ENCODE measurements around the gene ASIC3. TPM values are rescaled to one million over a fixed set of nuclear protein-coding genes. Genes with fewer than 3 reads are reported as not detected.

The ASIC3 gene
- total and polyA plus RNA-seq, 2 experiments from 2014 or later = 0.26 to 1.1 TPM

DNA sequence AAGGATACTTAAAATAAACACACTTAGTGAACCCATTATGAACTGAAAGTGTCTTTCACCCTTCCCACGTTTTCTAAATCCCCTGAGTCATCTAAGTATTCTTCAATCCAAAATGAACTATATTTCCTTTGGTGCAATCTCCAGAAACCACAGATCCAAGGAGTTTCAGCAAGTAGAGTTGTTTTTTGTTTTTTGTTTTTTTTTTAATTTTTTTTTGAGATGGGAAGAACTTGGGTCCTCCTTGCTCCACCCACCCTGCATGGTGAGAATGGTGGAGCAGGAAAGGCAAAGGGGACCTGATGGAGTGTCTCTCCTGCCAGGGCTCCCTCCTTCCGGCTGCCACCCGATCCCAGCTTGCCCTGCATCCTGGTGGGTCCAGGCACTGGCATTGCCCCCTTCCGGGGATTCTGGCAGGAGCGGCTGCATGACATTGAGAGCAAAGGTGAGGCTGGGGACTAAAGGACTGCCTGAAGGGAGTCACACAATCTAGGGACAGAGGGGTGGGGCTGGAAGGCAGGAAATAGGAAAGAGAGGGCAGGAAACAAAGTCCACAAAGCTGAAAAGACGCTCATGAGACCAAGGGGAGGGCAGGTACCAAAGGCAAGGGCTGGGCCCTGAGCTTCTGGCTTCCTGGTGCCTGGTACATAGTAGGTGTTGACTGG lies 36.2 kb upstream of the ASIC3 start:
- Histone ChIP-seq H3K9me2 (ENCODE audit: insufficient read depth) (no peaks in the 10 kb centered on the region), H3K4me1 (ENCODE audit: insufficient read depth) (no peaks in the 10 kb centered on the region), H3K79me2 (ENCODE audit: insufficient read depth) (no peaks in the 10 kb centered on the region), H3K9me3 (ENCODE audit: low read depth) (no peaks in the 10 kb centered on the region), H3K9ac (no peak overlapping the region), H4K20me1 (ENCODE audit: insufficient read depth) (no peaks in the 10 kb centered on the region), H3K36me3 (ENCODE audit: low read depth) (no peaks in the 10 kb centered on the region), H3F3A (ENCODE audit: insufficient read depth) (no peaks in the 10 kb centered on the region), H2AFZ (no peak overlapping the region), H3K27ac (no peak overlapping the region), H3K27me3 (replicated peaks; ENCODE audit: insufficient read depth) (no peaks in the 10 kb centered on the region), H3K4me2 (ENCODE audit: unreplicated experiment) (no peak overlapping the region), H3K4me3 (no peak overlapping the region)
- no peak for DNase-seq
- in situ Hi-C loops (cut with MboI) = no loop called here
- WGBS, 2 experiments (ENCODE audit: low coverage in 1 of 2, low lambda C conversion rate in 2 of 2, missing lambda C conversion rate in 2 of 2) = 67 to 69% methylated on average over 6 of the region's 6 CpGs
- no peak for TF ChIP-seq EZH2 (IDR thresholded peaks at IDR 0.05; ENCODE audit: insufficient read depth, poor library complexity, severe bottlenecking)
- no peak for TF ChIP-seq EZH2phosphoT487 (IDR thresholded peaks at IDR 0.05; ENCODE audit: insufficient read depth, low read depth)

- H2AFZ ChIP-seq = peak overlapping the region; percentile 91; the same call in 1 of the 2 replicates
- H3K9me2 ChIP-seq (ENCODE audit: insufficient read depth) = no peaks in the 10 kb centered on the region
- H3K4me3 ChIP-seq = 0 out of 2 replicates have a peak overlapping the region, but pooled peaks have one; percentile 61
- H4K20me1 ChIP-seq (ENCODE audit: insufficient read depth) = no peaks in the 10 kb centered on the region
- no peaks in the 10 kb centered on the region for H3K79me2 ChIP-seq (ENCODE audit: insufficient read depth)
- H3K27ac ChIP-seq = no peak overlapping the region
- TF ChIP-seq EZH2 (IDR thresholded peaks at IDR 0.05; ENCODE audit: insufficient read depth, poor library complexity, severe bottlenecking) (no peak), EZH2phosphoT487 (IDR thresholded peaks at IDR 0.05; ENCODE audit: insufficient read depth, low read depth) (no peak)
- peak; percentile 71 for DNase-seq
- H3K27me3 ChIP-seq (replicated peaks; ENCODE audit: insufficient read depth) = no peaks in the 10 kb centered on the region
- peak overlapping the region; percentile 75; the same call in 1 of the 2 replicates for H3K9ac ChIP-seq
- H3K9me3 ChIP-seq (ENCODE audit: low read depth) = no peaks in the 10 kb centered on the region
- H3K4me1 ChIP-seq (ENCODE audit: insufficient read depth) = no peaks in the 10 kb centered on the region
- H3K4me2 ChIP-seq (ENCODE audit: unreplicated experiment) = peak overlapping the region; percentile 32
- no peaks in the 10 kb centered on the region for H3K36me3 ChIP-seq (ENCODE audit: low read depth)
- WGBS, 2 experiments (ENCODE audit: low coverage in 1 of 2, low lambda C conversion rate in 2 of 2, missing lambda C conversion rate in 2 of 2) = 20 to 21% methylated on average over 23 of the region's 23 CpGs
- in situ Hi-C loops (cut with MboI) = no loop called here
- H3F3A ChIP-seq (ENCODE audit: insufficient read depth) = no peaks in the 10 kb centered on the region
Observed at GRCh38 chr7:151012911-151013347, 35.4 kb upstream of the ASIC3 start.

DNA sequence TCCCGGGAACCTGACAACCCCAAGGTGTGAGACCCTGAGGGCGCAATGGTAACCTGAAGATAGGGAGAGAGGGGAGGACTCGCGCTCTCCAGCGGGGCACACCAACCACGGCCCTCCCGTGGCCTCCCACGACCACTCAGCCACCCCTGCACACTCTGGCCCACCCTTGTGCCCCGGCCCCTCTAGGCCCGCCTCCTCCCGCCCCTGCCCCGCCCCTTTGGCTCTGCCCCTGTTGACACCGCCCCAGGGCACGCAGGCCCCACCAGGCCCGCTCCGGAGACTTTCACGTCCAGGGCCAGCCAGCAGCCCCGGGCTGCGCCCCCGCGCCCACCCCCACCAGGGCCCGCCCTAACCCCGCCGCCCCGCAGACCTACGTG lies 35.0 kb upstream of the ASIC3 start:
- DNase-seq = no peak
- H3K4me2 ChIP-seq (ENCODE audit: unreplicated experiment) = peak overlapping the region; percentile 76
- H3K4me3 ChIP-seq = peak overlapping the region; percentile 61
- no peaks in the 10 kb centered on the region for H3K4me1 ChIP-seq (ENCODE audit: insufficient read depth)
- H3K9ac ChIP-seq = peak overlapping the region; percentile 75; the same call in 1 of the 2 replicates
- peak overlapping the region; percentile 91 for H2AFZ ChIP-seq
- TF ChIP-seq EZH2phosphoT487 (IDR thresholded peaks at IDR 0.05; ENCODE audit: insufficient read depth, low read depth) (no peak), EZH2 (IDR thresholded peaks at IDR 0.05; ENCODE audit: insufficient read depth, poor library complexity, severe bottlenecking) (no peak)
- H3K79me2 ChIP-seq (ENCODE audit: insufficient read depth) = no peaks in the 10 kb centered on the region
- no peaks in the 10 kb centered on the region for H3F3A ChIP-seq (ENCODE audit: insufficient read depth)
- whole genome bisulfite sequencing, 2 experiments (ENCODE audit: low coverage in 1 of 2, low lambda C conversion rate in 2 of 2, missing lambda C conversion rate in 2 of 2) = 6 to 12% methylated on average over 3 to 25 of the region's 26 CpGs
- in situ Hi-C loops (cut with MboI) = no loop called here
- no peak overlapping the region for H3K27ac ChIP-seq
- H3K27me3 ChIP-seq (replicated peaks; ENCODE audit: insufficient read depth) = no peaks in the 10 kb centered on the region
- H3K9me2 ChIP-seq (ENCODE audit: insufficient read depth) = no peaks in the 10 kb centered on the region
- no peaks in the 10 kb centered on the region for H3K36me3 ChIP-seq (ENCODE audit: low read depth)
- no peaks in the 10 kb centered on the region for H3K9me3 ChIP-seq (ENCODE audit: low read depth)
- H4K20me1 ChIP-seq (ENCODE audit: insufficient read depth) = no peaks in the 10 kb centered on the region

GRCh38 chr7:151013733-151014497 lies 34.4 kb upstream of the ASIC3 start:
- Histone ChIP-seq H3K4me1 (ENCODE audit: insufficient read depth) (no peaks in the 10 kb centered on the region), H3K9ac (peak overlapping the region; percentile 75), H3K9me2 (ENCODE audit: insufficient read depth) (no peaks in the 10 kb centered on the region), H3K79me2 (ENCODE audit: insufficient read depth) (no peaks in the 10 kb centered on the region), H3K4me3 (peak overlapping the region; percentile 61), H2AFZ (peak overlapping the region; percentile 91), H3F3A (ENCODE audit: insufficient read depth) (no peaks in the 10 kb centered on the region), H3K27me3 (replicated peaks; ENCODE audit: insufficient read depth) (no peaks in the 10 kb centered on the region), H3K9me3 (ENCODE audit: low read depth) (no peaks in the 10 kb centered on the region), H4K20me1 (ENCODE audit: insufficient read depth) (no peaks in the 10 kb centered on the region), H3K27ac (no peak overlapping the region), H3K4me2 (ENCODE audit: unreplicated experiment) (peak overlapping the region; percentile 76), H3K36me3 (ENCODE audit: low read depth) (no peaks in the 10 kb centered on the region)
- 5 to 9% methylated on average over 50 of the region's 55 CpGs for WGBS, 2 experiments (ENCODE audit: low coverage in 1 of 2, low lambda C conversion rate in 2 of 2, missing lambda C conversion rate in 2 of 2)
- TF ChIP-seq EZH2phosphoT487 (IDR thresholded peaks at IDR 0.05; ENCODE audit: insufficient read depth, low read depth) (no peak), EZH2 (IDR thresholded peaks at IDR 0.05; ENCODE audit: insufficient read depth, poor library complexity, severe bottlenecking) (no peak)
- peak; percentile 92 for DNase-seq
- in situ Hi-C loops (cut with MboI) = no loop called here

All from GM23248 (cell line).